Stimulated activated CD4-positive, alpha-beta T cell treated with anti-CD3 and anti-CD28 coated beads, TNF-alpha, amount 100 ng/mL, for 48 hours (primary cell): ENCODE data around the gene OGA.

Source experiments
- DNase-seq, 3 donors: peaks; one replicate each; pipeline ENCODE4 v3.0.0-alpha.2; 2020; ENCODE audit warnings: low read depth in 3 of 3

The OGA gene

GRCh38 chr10:101818119-101818871 is at the start of gene OGA:
TSS of gene OGA (minus strand) at chr10:101818444. CDS start at chr10:101818022, 422 bp downstream.
- DNase-seq: peak; percentile 92 to 95 (median 94)

GRCh38 chr10:101867931-101868330 is 49.7 kb upstream of the OGA start:
- DNase-seq: no peak

DNA sequence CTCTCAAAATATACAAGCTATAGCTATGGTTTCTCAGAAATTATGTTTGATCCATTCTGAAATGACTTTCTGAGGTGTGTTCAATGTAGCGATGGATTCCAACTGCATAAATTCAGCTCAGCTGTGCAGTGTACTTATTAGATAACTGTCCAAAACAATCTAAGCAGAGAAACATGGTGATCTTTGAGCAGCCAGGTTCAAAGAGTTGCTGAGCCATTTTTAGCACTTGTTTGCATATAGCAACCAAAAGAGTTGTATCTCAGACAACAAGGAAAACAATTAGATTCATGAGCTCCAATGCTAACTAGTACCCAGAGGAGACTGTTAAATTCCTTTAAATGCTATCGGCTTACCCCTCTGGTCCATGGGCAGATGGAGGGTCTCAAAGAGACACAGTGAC is 41.3 kb upstream of the OGA start:
- no peak for DNase-seq

DNA sequence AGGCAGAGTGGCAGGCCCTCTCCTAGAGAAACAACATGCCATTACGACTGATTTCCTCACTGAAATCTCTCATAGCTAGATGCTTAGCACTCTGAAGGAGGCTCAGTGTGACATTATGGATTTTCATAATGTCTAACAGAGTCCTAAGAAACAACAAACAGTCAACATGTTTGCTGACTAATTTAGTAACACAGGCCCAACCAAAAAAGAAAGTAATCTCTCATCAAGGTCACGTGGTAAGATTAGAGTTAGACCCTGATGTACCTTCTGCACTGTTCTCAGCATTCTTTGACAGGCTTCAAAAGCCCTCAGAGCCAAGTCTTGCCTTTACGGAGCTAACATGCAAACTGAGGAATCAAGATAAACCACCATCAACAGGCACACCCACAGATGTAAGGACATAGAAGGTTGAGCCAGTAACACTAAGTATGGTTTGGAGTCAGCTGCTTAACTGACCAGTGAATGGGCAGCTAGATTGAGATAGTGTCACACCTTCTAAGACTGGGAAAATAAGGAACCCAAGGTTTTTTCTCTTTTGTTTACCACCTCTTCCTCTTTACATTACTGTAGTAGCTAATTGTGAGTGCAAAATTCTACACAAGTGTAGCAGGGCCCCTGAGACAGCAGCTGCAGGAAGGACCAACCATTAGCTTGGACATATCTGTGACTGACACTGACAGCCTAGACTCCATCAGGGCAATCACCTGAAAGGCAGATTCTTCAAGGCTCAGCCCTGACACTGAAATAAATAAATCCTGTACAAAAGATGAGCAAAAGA is 40.7 kb upstream of the OGA start:
- DNase-seq: no peak

DNA sequence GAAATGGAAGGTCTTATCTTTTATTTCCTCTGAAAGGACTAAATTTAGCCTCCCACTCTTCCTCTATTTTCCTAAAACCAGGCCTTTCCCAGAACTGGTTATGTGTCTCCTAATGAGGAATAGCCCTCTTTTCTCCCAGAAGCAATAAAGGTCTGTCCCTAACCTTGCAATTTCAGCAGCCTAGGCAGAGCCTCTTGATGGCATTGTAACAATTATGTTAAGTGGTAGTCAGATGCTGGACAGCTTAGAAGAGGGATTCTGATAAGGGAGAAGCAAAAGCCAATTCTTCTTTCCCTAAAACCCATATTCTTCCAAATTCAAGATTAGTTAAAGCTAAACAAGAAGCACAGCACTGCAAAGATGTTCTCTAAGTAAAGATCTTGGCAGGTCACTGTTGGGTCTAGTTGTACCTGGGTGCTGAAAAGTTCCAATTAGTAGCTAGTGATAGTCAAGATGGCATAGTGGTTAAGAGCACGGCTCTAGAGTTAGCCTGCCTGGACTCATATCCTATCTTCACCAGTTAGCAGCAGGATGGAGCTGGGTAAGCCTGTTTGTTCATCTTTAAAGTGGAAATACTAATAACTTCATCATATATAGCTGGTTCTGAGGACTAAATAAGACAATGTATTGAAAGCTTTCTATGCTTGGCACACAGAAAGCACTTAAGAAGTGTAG is 39.7 kb upstream of the OGA start:
- no peak for DNase-seq

DNA sequence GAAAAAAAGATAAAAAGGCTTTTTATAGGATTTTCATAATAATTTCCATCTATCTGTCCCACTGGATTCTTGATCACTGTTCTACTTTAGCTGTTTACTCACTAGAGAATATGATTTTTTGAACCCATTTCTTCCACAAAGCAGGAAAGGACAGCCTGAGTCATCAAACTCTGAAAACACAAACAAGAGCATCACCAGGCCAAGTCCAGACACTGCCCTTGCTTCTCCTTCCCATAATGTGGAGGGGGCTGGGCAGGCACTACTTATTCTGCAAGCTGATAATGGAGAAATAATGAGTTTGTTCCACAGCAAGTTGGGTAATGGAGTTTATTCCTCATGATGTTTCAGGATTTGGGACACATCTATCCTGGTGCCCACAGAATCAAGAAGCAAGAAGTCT is 38.4 kb upstream of the OGA start:
- DNase-seq: no peak

GRCh38 chr10:101851411-101852116 is 33.3 kb upstream of the OGA start:
- no peak for DNase-seq

GRCh38 chr10:101850749-101851148 is 32.5 kb upstream of the OGA start:
- no peak for DNase-seq

DNA sequence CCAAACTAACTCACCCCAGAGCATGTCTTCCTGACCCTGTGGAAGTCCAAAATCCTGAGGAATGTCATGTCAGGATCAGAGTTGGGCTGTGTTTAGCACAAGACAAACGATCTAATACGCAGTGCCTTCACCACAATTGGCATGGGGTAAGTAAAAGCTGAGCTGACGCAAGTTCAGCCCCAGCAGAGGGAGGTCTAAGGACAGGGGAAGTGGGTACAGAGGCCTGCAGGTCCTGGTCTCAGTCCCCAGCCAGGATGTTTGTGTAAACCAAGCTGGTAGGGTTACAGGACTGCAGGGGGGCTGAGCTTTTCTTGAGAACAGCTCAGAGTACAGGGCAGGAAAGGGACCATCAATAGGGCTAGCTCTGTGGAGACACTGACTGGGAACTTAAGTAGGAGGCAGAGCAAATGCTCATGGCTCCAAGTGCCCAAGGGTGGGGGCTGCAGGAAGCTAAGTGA is 30.7 kb upstream of the OGA start:
- no peak for DNase-seq

DNA sequence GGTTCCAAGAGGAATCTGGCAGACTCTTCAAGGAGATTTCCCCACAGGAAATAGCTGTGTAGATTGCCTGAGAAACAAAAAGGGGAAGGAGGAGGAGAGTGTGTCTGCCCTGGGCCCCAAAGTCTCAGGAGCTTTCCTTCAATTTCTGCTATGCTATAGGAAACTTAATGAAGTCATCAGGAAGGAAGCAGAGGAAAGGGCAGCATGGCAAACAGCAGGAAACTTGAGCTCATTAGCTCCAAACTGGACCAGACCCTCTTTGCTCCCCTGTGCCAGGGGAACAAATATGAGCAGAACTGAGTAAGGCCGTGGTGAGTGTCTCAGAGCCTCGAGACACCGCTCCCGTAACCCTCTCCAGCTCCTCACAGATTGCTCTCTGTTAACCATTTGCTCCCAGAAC is 30.2 kb upstream of the OGA start:
- no peak for DNase-seq

GRCh38 chr10:101845893-101846292 is 27.6 kb upstream of the OGA start:
- DNase-seq: no peak

DNA sequence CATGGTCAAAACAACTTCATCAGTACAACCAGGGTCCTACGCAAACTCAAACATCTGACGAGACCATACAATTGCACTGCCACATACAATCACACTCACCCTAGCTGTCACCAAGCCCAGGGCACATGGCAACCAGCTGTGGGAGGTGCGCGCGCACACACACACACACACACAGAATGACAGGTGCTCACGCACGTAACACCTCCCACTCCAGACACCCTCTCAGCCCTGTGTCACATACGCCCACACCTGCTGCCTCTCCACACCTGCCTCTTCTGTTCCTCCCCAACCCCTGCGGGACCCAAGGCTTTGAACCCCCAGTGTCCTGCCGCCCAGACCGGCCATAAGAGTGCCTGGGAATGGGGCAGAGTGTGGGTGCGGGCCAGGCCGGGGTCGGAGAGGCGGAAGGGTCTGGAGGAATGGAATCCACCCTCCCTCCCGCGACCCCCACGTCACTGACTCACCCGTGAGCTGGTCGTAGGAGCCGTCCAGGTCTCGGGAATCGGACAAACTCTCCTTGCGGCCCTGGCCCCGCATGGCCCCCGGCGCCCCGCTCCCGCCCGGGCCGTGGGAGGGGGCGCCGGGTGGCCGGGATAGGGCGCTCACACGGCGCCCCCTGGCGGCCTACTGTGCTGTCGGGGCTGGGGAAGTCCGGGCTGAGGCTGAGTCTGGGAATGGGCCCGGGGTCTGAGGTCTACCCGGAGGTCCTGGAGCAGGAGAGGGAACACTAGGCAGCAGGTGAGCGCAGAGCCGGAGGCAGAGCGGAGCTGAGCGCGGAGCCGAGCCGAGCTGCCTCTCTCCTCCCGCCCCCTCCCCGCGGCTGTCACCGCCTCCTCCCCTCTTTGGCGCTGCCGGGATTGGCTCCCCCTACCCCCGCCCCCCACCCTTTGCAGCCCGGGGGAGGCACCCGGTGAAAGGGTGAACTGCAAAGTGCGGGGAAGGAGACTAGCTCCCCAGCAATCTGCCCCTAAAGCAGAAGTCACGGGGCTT is 25.1 kb upstream of the OGA start, which contains the start of gene KCNIP2:
KCNIP2 (minus strand) TSS at position 769 of the 990 bp plus-strand sequence; CDS start at position 537, 232 bp downstream.
- peak in 1 of 3 donors; percentile 47 for DNase-seq

DNA sequence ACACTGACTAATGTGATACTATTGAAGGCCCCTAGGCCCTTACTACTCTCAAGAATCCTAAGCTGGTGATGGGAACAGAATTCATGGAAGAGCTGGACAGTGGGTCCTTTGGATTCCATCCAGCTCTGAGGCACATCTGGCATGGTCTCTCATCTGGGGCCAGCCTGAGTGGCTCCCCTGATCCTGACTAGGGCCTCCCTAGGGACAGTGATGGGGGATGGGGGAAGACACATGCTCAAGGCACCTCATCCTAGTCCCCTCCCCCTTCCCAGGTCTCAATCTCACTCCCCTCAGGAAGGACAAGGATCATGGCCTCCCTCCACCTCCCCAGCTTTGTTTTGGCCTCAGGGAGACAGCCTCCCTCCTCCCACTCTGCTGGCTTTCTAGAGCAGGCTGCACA is 23.6 kb upstream of the OGA start:
- no peak for DNase-seq

DNA sequence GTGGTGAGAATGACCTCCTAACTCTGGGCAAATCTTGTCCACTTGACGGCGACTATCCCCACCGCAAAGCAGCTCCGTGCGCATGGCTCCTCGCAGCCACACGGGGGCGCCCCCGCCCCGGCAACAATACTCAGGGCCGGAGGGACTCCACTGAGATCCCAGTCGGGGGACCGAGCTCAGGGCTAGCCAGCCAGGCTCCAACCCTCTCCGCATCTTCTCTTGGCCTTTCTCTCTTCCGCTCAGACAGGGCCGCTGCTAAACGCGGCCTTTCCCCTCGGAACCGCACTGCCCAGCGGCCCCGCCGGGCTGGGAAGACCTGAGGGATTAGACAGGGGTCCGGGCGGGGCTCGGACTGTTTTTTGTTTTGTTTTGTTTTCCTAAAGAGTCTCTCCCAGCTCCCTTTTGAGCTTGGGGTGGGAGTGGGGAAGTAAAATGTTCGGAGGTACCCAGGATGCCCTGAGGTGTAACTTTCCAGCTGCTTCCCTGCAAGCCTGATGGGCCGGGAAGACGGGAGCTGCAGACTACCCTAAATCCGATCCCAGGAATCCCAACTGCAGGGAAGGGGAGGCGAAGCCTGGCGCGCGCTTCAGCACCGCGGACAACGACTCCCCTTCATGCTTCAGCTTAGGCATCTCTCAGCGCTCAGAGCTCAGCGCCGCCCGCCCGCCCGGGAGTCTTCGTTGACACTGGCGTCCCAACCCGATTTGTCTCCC is 22.7 kb upstream of the OGA start:
- DNase-seq: peak; percentile 56 to 64 (median 60)

DNA sequence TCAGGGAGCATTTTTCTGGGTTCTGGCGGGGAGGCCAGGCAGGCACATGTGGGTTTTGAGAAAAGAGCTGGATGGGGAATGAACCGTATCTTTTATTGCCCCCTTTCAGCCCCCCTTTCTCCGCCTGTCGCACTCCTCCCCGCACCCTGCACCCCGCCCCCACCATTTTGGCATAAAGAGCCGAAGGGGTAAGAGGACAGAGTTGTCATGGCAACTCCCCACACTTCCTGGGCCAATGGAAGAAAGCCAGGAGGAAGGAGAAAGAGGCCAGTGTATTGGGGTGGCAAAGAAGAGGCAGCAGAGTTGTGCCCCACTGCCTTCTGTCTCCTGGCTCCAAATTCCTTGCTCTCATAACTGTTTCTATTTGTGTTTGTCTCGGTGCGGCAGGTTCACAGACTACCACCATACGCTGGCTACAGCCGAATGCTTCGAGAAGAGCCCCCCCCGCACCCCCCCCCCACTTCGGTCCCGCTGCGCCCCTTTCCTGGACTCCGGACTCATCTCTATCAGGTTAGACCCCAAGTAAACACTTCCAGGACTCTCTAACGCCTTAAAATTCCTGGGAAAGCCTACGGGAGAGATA is 21.9 kb upstream of the OGA start:
- DNase-seq: no peak

- DNase-seq: peak in 2 of 3 donors; percentile 29 to 48
Measured at GRCh38 chr10:101839416-101840063, 21.3 kb upstream of the OGA start.

DNA sequence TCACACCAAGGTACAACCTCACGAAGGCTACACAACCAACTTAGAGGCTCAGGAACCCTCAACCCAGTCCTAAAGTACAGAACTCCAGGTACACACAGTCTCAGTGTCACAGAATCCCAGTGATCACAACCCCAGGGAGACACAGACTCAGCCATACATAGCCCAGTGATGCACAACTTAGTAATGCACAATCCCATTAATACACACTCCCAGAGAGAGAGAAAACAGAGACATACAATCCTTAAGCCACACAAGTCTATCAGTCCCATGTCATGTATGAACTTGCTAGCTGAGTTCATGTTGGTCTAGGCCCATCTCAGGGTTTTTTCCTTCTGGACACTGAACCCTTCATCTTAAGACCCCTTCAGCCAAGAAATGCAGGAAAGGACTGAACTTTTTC is 20.8 kb upstream of the OGA start:
- DNase-seq: no peak

DNA sequence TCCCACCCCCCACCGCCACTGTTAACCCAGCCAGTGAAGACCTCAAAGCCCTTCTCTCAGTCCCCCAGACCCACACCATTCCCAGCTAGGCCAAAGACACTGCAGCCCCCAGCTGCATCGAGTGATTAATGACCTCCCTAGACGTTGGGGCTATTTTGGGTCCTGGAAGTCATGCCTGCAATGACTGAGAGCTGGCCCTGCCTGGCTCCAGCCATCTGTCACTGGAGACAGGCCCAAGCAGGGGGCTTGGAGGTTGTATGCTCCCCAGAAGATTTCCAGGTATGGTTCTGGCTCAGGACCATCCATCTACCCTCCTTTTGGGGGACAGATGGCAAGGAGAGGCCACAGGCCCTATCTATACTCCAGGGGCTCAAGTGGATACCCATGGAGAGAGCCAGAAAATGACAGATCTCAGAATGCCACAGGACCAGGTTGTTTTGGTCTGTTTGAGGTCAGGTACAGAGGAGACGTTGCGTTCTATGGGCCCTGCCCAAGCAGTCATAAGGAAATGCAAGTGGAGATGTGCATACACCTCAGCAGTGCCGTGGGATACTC is 20.2 kb upstream of the OGA start:
- no peak for DNase-seq

DNA sequence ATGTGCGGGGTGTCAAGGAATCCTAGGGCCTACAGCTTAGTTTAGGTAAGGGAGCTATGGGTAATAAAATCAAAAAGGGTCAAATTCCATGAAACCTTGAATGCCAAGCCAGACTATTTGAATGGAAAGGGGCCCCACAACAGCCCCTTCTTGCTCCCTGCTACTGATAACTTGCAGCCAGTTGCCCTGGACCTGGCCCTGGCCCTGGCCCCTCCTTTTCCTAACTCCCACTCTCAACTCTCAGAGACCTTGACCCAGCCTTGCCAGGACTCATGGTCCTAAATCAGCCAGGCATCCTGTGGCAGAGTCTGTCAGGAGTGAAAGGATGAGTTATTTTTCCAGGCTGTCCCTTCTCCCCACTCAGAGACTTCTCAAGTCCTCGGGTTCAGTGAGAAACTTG is 19.5 kb upstream of the OGA start:
- no peak for DNase-seq
